Duodenal mucosa (tissue), 2 donors: ENCODE data around the gene MYL11.

Experiments
- H3K27ac ChIP-seq: one replicate; pipeline ENCODE4 v1.7.0; 2013; ENCODE audit warnings: low read depth, low read length
- H3K27me3 ChIP-seq, 2 donors: one replicate each; pipeline ENCODE4 v1.7.0; 2013; ENCODE audit warnings: low read length in 2 of 2, control low read depth in 1 of 2; ENCODE audit not compliant: insufficient read depth in 2 of 2, control insufficient read depth in 1 of 2
- H3K36me3 ChIP-seq, 2 donors: one replicate each; pipeline ENCODE4 v1.7.0; 2013; ENCODE audit warnings: low read length in 2 of 2, control low read depth in 1 of 2; ENCODE audit not compliant: insufficient read depth in 2 of 2, control insufficient read depth in 1 of 2
- H3K4me1 ChIP-seq, 2 donors: one replicate each; pipeline ENCODE4 v1.7.0; 2013; ENCODE audit warnings: low read length in 2 of 2, control low read depth in 1 of 2; ENCODE audit not compliant: insufficient read depth in 2 of 2, control insufficient read depth in 1 of 2
- H3K4me3 ChIP-seq, 2 donors: one replicate each; pipeline ENCODE4 v1.7.0; 2013; ENCODE audit warnings: low read length in 2 of 2, low read depth in 1 of 2
- H3K9ac ChIP-seq, 2 donors: one replicate each; pipeline ENCODE4 v1.7.0; 2013; ENCODE audit warnings: low read length in 2 of 2, low read depth in 1 of 2
- H3K9me3 ChIP-seq, 2 donors: one replicate each; pipeline ENCODE4 v1.7.0; 2013; ENCODE audit warnings: low read length in 2 of 2, control low read depth in 1 of 2; ENCODE audit not compliant: control insufficient read depth in 1 of 2

Gene MYL11

GRCh38 chr16:30370456-30371247 lies 4.0 kb upstream of the MYL11 start, which contains the start of gene TBC1D10B:
Gene TBC1D10B, minus strand, starts transcription at chr16:30370494. Its CDS starts 311 bp downstream, at chr16:30370183.
- H3K27me3 ChIP-seq, result no peaks in the 10 kb centered on the region
- peaks cover 24 to 25% of the 10 kb centered on the region in 2 donors for H3K4me1 ChIP-seq
- peak within 1 kb of the TSS; percentile 86 for H3K9ac ChIP-seq
- peak within 1 kb of the TSS; percentile 85 for H3K27ac ChIP-seq
- peaks cover under 1 to 3% of the 10 kb centered on the region in 2 donors for H3K36me3 ChIP-seq
- H3K4me3 ChIP-seq, result peak within 1 kb of the TSS; percentile 74 to 90
- H3K9me3 ChIP-seq, result no peaks in the 10 kb centered on the region

- Histone ChIP-seq H3K9ac (peak overlapping the region; percentile 71 to 82), H3K27ac (peak overlapping the region; percentile 85)
Measured at GRCh38 chr16:30371248-30371816, 3.3 kb upstream of the MYL11 start.

GRCh38 chr16:30372038-30372712 lies 2.4 kb upstream of the MYL11 start:
- H3K27ac ChIP-seq, result no peak overlapping the region
- no peak overlapping the region for H3K4me3 ChIP-seq
- H3K9me3 ChIP-seq, result no peaks in the 10 kb centered on the region
- no peaks in the 10 kb centered on the region for H3K36me3 ChIP-seq
- peak overlapping the region; percentile 27 to 71 for H3K9ac ChIP-seq
- H3K4me1 ChIP-seq, result peaks cover 20 to 29% of the 10 kb centered on the region in 2 donors
- no peaks in the 10 kb centered on the region for H3K27me3 ChIP-seq

More at GRCh38 chr16:30371248-30371816, 3.3 kb upstream of the MYL11 start:
- no peaks in the 10 kb centered on the region for H3K9me3 ChIP-seq
- H3K4me1 ChIP-seq, result peaks cover 24 to 25% of the 10 kb centered on the region in 2 donors
- peak overlapping the region; percentile 70 to 74 for H3K4me3 ChIP-seq
- H3K27me3 ChIP-seq, result no peaks in the 10 kb centered on the region
- no peaks in the 10 kb centered on the region for H3K36me3 ChIP-seq

DNA sequence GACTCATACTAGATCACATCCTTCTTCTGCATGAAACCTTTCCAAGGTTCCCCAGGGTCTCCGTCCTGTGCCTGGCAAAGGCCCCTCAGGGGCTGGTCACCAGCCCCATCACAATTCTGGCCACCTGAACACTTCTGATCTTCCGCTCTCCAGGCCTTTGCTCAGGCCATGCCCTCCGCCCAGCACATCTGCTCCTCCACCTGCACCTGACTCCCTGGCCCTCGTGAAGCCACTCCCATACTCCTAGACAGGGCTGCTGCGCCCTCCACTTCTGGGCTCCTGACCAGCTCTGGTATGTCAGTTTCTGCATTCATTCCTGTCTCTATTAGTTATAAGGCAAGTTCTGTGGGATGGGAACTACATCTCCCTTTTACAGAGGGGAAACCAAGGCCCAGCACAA lies 1.9 kb upstream of the MYL11 start:
- Histone ChIP-seq H3K9me3 (no peaks in the 10 kb centered on the region), H3K4me3 (no peak overlapping the region), H3K27ac (no peak overlapping the region), H3K36me3 (no peaks in the 10 kb centered on the region), H3K4me1 (peaks cover 17 to 27% of the 10 kb centered on the region in 2 donors), H3K27me3 (no peaks in the 10 kb centered on the region), H3K9ac (peak overlapping the region in 1 of 2 donors; percentile 27)

DNA sequence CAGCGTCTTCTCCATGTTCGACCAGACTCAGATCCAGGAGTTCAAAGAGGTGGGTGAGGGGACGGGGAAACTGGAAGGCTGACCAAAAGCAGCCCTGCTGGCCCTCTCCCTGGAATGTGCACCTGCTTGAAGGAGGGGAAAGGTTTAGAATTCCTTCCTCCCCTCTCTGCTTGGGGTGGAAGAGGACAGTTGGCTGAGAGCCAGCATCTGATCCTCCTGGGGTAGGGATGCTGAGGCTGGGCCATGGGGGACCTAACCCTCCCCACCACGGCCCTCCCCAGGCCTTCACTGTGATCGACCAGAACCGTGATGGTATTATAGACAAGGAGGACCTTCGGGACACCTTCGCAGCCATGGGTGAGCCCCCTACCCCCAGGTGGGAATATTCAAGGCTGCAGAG lies 1.3 kb downstream of the MYL11 start:
- H3K36me3 ChIP-seq, result no peaks in the 10 kb centered on the region
- no peaks in the 10 kb centered on the region for H3K9me3 ChIP-seq
- H3K9ac ChIP-seq, result no peak overlapping the region
- peaks cover 22 to 24% of the 10 kb centered on the region in 2 donors for H3K4me1 ChIP-seq
- H3K27ac ChIP-seq, result no peak overlapping the region
- no peak overlapping the region for H3K4me3 ChIP-seq
- H3K27me3 ChIP-seq, result no peaks in the 10 kb centered on the region

GRCh38 chr16:30376461-30376902 lies 1.9 kb downstream of the MYL11 start:
- no peaks in the 10 kb centered on the region for H3K27me3 ChIP-seq
- no peak overlapping the region for H3K27ac ChIP-seq
- no peaks in the 10 kb centered on the region for H3K9me3 ChIP-seq
- no peak overlapping the region for H3K9ac ChIP-seq
- no peak overlapping the region for H3K4me3 ChIP-seq
- H3K4me1 ChIP-seq, result peaks cover 24 to 25% of the 10 kb centered on the region in 2 donors
- no peaks in the 10 kb centered on the region for H3K36me3 ChIP-seq

GRCh38 chr16:30377050-30377811 lies 2.6 kb downstream of the MYL11 start:
- Histone ChIP-seq H3K9ac (peak overlapping the region; percentile 88 to 92), H3K27me3 (no peaks in the 10 kb centered on the region), H3K27ac (peak overlapping the region; percentile 100), H3K4me3 (peak overlapping the region; percentile 68 to 89), H3K9me3 (no peaks in the 10 kb centered on the region), H3K4me1 (peaks cover 26 to 29% of the 10 kb centered on the region in 2 donors), H3K36me3 (no peaks in the 10 kb centered on the region)

- Histone ChIP-seq H3K4me1 (peaks cover 26 to 29% of the 10 kb centered on the region in 2 donors), H3K9me3 (no peaks in the 10 kb centered on the region), H3K36me3 (no peaks in the 10 kb centered on the region), H3K27me3 (no peaks in the 10 kb centered on the region), H3K4me3 (peak overlapping the region; percentile 68 to 89), H3K9ac (peak overlapping the region; percentile 81 to 88), H3K27ac (peak overlapping the region; percentile 100)
Measured at GRCh38 chr16:30377812-30378235, 3.2 kb downstream of the MYL11 start.

DNA sequence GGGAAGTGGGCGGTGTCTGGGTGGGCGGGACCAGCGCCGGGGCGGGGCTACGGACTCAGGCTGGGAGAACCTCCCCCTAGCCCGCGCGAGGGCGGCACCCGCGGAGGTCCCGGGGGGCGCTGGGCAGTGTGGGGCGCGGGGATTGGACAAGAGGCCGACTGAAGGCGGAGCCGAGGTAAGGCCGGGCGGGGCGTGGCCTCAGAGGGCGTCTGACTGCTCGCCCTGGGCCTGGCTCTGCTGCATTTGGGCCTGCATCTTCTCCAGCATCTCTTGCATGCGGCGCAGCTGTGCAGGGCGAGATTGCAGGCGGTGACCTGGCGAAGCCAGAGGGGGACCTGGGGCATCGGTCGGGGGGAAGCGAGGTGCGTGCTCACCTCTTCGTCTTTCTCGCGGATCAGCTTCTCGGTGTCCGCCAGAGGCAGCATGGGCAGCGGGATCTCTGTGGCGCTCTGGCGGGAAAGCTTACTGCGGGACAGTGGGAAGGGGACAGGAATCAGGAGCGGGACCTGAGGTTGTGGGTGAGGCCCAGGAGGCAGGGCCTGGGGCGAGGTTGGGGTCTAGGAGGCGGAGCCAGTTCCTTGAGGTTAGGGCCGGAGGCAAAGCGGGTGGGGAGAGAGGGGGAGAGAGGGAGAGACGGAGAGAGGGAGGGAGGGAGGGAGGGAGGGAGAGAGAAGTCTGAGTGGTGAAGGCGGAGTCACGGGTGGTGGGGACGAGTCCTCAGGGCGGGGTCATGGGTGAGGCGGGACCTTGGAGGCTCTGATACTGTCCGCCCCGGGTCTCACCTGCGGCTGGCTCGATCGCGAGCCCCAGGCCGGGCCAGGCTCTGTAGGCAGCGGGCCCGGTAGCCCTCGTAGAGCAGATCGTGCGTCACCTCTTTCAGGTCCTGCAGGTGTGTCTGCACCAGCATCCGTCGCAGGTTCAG lies 3.9 kb downstream of the MYL11 start:
- Histone ChIP-seq H3K9me3 (no peaks in the 10 kb centered on the region), H3K27ac (peak overlapping the region; percentile 100), H3K27me3 (no peaks in the 10 kb centered on the region), H3K36me3 (no peaks in the 10 kb centered on the region), H3K4me3 (peak overlapping the region; percentile 81 to 89), H3K9ac (peak overlapping the region; percentile 87 to 88), H3K4me1 (peaks cover 26 to 29% of the 10 kb centered on the region in 2 donors)
